ENCODE results near the gene TMEM184C. TPM values are rescaled to one million over a fixed set of nuclear protein-coding genes. Genes with fewer than 3 reads are reported as not detected.
A peak's percentile ranks its signal among the peaks of the same experiment; 100 is the strongest.

Gene TMEM184C
- total and polyA plus RNA-seq, 2 experiments from 2014 or later: 15.1 to 42.2 TPM

DNA sequence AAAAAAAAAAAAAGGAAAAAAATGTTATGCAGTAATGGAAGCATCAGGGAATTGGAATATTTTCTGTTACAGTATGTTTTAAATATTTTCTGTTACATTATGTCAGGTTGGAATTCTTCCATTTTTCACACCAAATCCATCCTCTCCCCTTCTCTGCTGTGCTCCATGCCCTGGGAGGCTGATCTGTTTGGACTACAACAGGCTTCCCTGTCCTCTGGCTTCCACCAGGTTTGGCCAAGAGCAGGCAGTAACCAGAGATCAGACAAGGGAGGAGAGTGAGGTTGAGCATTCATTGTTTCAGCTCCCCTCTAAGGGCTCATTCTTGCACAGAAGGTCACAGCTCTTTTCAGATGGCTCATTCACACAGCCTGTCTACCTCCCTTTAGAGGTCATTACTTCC is 11.7 kb upstream of the TMEM184C start:
- no peak overlapping the region for H3K4me3 Mint-ChIP-seq
- Histone ChIP-seq H3K4me2 (no peak overlapping the region), H2AFZ (no peak overlapping the region; the same call in 1 of the 2 replicates), H4K20me1 (replicated peaks; ENCODE audit: insufficient read depth) (no peaks in the 10 kb centered on the region), H3K4me1 (ENCODE audit: insufficient read depth) (no peaks in the 10 kb centered on the region), H3K79me2 (replicated peaks; ENCODE audit: insufficient read depth) (no peaks in the 10 kb centered on the region), H3K9me2 (ENCODE audit: insufficient read depth) (no peaks in the 10 kb centered on the region), H3K27me3 (ENCODE audit: insufficient read depth) (no peaks in the 10 kb centered on the region), H3K36me3 (ENCODE audit: insufficient read depth) (no peaks in the 10 kb centered on the region), H3K4me3 (no peak overlapping the region), H3K27ac (ENCODE audit: low read depth) (no peak overlapping the region), H3F3A (replicated peaks; ENCODE audit: low read depth) (no peaks in the 10 kb centered on the region)
- H3K36me3 Mint-ChIP-seq (ENCODE audit: low read depth): no peaks in the 10 kb centered on the region
- peak; percentile 29; the same call in 2 of the 3 replicates for ATAC-seq
- no peaks in the 10 kb centered on the region for H3K4me1 Mint-ChIP-seq
- H3K27ac Mint-ChIP-seq: no peak overlapping the region
- peaks cover 2% of the 10 kb centered on the region for H3K27me3 Mint-ChIP-seq (ENCODE audit: insufficient read depth, low read depth, poor library complexity)
- TF ChIP-seq, protein P1, sequence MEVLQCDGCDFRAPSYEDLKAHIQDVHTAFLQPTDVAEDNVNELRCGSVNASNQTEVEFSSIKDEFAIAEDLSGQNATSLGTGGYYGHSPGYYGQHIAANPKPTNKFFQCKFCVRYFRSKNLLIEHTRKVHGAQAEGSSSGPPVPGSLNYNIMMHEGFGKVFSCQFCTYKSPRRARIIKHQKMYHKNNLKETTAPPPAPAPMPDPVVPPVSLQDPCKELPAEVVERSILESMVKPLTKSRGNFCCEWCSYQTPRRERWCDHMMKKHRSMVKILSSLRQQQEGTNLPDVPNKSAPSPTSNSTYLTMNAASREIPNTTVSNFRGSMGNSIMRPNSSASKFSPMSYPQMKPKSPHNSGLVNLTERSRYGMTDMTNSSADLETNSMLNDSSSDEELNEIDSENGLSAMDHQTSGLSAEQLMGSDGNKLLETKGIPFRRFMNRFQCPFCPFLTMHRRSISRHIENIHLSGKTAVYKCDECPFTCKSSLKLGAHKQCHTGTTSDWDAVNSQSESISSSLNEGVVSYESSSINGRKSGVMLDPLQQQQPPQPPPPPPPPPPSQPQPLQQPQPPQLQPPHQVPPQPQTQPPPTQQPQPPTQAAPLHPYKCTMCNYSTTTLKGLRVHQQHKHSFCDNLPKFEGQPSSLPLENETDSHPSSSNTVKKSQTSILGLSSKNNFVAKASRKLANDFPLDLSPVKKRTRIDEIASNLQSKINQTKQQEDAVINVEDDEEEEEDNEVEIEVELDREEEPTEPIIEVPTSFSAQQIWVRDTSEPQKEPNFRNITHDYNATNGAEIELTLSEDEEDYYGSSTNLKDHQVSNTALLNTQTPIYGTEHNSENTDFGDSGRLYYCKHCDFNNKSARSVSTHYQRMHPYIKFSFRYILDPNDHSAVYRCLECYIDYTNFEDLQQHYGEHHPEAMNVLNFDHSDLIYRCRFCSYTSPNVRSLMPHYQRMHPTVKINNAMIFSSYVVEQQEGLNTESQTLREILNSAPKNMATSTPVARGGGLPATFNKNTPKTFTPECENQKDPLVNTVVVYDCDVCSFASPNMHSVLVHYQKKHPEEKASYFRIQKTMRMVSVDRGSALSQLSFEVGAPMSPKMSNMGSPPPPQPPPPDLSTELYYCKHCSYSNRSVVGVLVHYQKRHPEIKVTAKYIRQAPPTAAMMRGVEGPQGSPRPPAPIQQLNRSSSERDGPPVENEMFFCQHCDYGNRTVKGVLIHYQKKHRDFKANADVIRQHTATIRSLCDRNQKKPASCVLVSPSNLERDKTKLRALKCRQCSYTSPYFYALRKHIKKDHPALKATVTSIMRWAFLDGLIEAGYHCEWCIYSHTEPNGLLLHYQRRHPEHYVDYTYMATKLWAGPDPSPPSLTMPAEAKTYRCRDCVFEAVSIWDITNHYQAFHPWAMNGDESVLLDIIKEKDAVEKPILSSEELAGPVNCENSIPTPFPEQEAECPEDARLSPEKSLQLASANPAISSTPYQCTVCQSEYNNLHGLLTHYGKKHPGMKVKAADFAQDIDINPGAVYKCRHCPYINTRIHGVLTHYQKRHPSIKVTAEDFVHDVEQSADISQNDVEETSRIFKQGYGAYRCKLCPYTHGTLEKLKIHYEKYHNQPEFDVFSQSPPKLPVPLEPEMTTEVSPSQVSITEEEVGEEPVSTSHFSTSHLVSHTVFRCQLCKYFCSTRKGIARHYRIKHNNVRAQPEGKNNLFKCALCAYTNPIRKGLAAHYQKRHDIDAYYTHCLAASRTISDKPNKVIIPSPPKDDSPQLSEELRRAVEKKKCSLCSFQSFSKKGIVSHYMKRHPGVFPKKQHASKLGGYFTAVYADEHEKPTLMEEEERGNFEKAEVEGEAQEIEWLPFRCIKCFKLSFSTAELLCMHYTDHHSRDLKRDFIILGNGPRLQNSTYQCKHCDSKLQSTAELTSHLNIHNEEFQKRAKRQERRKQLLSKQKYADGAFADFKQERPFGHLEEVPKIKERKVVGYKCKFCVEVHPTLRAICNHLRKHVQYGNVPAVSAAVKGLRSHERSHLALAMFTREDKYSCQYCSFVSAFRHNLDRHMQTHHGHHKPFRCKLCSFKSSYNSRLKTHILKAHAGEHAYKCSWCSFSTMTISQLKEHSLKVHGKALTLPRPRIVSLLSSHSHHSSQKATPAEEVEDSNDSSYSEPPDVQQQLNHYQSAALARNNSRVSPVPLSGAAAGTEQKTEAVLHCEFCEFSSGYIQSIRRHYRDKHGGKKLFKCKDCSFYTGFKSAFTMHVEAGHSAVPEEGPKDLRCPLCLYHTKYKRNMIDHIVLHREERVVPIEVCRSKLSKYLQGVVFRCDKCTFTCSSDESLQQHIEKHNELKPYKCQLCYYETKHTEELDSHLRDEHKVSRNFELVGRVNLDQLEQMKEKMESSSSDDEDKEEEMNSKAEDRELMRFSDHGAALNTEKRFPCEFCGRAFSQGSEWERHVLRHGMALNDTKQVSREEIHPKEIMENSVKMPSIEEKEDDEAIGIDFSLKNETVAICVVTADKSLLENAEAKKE (CRISPR knock-in tag; IDR thresholded peaks at IDR 0.05): no peak
- TF ChIP-seq, protein P2, sequence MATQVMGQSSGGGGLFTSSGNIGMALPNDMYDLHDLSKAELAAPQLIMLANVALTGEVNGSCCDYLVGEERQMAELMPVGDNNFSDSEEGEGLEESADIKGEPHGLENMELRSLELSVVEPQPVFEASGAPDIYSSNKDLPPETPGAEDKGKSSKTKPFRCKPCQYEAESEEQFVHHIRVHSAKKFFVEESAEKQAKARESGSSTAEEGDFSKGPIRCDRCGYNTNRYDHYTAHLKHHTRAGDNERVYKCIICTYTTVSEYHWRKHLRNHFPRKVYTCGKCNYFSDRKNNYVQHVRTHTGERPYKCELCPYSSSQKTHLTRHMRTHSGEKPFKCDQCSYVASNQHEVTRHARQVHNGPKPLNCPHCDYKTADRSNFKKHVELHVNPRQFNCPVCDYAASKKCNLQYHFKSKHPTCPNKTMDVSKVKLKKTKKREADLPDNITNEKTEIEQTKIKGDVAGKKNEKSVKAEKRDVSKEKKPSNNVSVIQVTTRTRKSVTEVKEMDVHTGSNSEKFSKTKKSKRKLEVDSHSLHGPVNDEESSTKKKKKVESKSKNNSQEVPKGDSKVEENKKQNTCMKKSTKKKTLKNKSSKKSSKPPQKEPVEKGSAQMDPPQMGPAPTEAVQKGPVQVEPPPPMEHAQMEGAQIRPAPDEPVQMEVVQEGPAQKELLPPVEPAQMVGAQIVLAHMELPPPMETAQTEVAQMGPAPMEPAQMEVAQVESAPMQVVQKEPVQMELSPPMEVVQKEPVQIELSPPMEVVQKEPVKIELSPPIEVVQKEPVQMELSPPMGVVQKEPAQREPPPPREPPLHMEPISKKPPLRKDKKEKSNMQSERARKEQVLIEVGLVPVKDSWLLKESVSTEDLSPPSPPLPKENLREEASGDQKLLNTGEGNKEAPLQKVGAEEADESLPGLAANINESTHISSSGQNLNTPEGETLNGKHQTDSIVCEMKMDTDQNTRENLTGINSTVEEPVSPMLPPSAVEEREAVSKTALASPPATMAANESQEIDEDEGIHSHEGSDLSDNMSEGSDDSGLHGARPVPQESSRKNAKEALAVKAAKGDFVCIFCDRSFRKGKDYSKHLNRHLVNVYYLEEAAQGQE (IDR thresholded peaks at IDR 0.05; ENCODE audit: unreplicated experiment): no peak
- TF ChIP-seq STAT1 (IDR thresholded peaks at IDR 0.05; ENCODE audit: unreplicated experiment) (no peak), EZH2phosphoT487 (IDR thresholded peaks at IDR 0.05; ENCODE audit: unreplicated experiment) (no peak), EZH2 (IDR thresholded peaks at IDR 0.05; ENCODE audit: low read depth, unreplicated experiment) (no peak), ZNF331 (CRISPR knock-in tag; IDR thresholded peaks at IDR 0.05; ENCODE audit: low read depth) (no peak), NANOG (IDR thresholded peaks at IDR 0.05; ENCODE audit: borderline replicate concordance) (no peak), CREB1 (CRISPR knock-in tag; IDR thresholded peaks at IDR 0.05; ENCODE audit: low read depth) (no peak), POLR2AphosphoS5 (IDR thresholded peaks at IDR 0.05; ENCODE audit: low read depth) (no peak), JUNB (IDR thresholded peaks at IDR 0.05; ENCODE audit: unreplicated experiment) (no peak), ZNF114 (CRISPR knock-in tag; IDR thresholded peaks at IDR 0.05) (no peak)
- TF ChIP-seq, protein P3, sequence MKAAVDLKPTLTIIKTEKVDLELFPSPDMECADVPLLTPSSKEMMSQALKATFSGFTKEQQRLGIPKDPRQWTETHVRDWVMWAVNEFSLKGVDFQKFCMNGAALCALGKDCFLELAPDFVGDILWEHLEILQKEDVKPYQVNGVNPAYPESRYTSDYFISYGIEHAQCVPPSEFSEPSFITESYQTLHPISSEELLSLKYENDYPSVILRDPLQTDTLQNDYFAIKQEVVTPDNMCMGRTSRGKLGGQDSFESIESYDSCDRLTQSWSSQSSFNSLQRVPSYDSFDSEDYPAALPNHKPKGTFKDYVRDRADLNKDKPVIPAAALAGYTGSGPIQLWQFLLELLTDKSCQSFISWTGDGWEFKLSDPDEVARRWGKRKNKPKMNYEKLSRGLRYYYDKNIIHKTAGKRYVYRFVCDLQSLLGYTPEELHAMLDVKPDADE (IDR thresholded peaks at IDR 0.05): no peak
- TF ChIP-seq, protein P4, sequence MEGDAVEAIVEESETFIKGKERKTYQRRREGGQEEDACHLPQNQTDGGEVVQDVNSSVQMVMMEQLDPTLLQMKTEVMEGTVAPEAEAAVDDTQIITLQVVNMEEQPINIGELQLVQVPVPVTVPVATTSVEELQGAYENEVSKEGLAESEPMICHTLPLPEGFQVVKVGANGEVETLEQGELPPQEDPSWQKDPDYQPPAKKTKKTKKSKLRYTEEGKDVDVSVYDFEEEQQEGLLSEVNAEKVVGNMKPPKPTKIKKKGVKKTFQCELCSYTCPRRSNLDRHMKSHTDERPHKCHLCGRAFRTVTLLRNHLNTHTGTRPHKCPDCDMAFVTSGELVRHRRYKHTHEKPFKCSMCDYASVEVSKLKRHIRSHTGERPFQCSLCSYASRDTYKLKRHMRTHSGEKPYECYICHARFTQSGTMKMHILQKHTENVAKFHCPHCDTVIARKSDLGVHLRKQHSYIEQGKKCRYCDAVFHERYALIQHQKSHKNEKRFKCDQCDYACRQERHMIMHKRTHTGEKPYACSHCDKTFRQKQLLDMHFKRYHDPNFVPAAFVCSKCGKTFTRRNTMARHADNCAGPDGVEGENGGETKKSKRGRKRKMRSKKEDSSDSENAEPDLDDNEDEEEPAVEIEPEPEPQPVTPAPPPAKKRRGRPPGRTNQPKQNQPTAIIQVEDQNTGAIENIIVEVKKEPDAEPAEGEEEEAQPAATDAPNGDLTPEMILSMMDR (conservative IDR thresholded peaks at IDR 0.05; ENCODE audit: low read depth in 2 of 2): no peak
- H3K9me3 Mint-ChIP-seq: no peaks in the 10 kb centered on the region
- DNase-seq (ENCODE audit: low spot score): no peak
